ENCODE results near the gene ADAM12.

Gene ADAM12

DNA sequence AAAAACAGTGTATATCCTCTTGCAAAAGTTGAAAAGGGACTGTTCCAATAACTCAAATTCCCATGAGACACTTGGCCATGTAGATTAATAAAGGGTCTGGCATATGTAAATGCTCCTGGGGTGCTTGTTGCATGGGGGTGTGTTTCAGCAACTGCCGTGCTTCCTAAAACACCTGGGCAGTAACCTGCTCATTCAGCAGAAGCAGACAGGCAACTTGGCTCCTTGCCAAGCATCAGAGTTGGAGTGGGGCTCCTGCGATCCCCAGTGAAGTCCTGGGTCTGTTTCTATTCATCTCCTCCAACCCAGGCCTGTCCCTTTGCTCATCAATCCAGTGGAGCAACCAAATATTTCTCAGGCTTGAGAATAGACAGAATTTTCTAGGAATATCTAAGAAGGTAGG, 42.2 kb upstream of the ADAM12 start:
- TF ChIP-seq, protein P1, sequence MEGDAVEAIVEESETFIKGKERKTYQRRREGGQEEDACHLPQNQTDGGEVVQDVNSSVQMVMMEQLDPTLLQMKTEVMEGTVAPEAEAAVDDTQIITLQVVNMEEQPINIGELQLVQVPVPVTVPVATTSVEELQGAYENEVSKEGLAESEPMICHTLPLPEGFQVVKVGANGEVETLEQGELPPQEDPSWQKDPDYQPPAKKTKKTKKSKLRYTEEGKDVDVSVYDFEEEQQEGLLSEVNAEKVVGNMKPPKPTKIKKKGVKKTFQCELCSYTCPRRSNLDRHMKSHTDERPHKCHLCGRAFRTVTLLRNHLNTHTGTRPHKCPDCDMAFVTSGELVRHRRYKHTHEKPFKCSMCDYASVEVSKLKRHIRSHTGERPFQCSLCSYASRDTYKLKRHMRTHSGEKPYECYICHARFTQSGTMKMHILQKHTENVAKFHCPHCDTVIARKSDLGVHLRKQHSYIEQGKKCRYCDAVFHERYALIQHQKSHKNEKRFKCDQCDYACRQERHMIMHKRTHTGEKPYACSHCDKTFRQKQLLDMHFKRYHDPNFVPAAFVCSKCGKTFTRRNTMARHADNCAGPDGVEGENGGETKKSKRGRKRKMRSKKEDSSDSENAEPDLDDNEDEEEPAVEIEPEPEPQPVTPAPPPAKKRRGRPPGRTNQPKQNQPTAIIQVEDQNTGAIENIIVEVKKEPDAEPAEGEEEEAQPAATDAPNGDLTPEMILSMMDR (IDR thresholded peaks at IDR 0.05; ENCODE audit: low read depth, low read length, missing control alignments): no peak
- H3K4me3 ChIP-seq (ENCODE audit: low read depth, low read length): no peak overlapping the region
- in situ Hi-C loops (cut with HindIII; ENCODE audit: low sequenced_read_pairs): no loop called here
- DNase-seq (ENCODE audit: low read depth): no peak

DNA sequence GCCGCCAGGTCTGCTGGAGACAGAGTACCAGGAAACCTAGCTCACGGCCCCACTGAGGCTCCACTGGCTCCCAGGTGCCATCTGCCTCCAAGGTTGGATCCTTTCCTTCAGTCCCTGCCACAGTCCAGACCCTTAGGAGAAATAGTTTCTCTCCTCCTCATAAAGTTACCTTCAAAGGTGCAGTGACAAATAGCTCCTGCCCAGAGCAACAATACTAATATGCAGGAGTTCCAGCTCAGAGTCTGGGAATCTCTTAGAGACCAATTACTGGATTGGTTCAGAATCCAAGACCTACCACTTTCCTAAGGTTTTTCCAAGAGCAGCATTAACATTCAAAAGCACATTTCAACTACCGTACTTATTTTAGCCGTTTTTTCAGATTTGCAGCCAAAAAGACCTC, 41.0 kb upstream of the ADAM12 start:
- TF ChIP-seq, protein P1 (IDR thresholded peaks at IDR 0.05; ENCODE audit: low read depth, low read length, missing control alignments): no peak
- no peak overlapping the region for H3K4me3 ChIP-seq (ENCODE audit: low read depth, low read length)
- in situ Hi-C loops (cut with HindIII; ENCODE audit: low sequenced_read_pairs): no loop called here
- no peak for DNase-seq (ENCODE audit: low read depth)

DNA sequence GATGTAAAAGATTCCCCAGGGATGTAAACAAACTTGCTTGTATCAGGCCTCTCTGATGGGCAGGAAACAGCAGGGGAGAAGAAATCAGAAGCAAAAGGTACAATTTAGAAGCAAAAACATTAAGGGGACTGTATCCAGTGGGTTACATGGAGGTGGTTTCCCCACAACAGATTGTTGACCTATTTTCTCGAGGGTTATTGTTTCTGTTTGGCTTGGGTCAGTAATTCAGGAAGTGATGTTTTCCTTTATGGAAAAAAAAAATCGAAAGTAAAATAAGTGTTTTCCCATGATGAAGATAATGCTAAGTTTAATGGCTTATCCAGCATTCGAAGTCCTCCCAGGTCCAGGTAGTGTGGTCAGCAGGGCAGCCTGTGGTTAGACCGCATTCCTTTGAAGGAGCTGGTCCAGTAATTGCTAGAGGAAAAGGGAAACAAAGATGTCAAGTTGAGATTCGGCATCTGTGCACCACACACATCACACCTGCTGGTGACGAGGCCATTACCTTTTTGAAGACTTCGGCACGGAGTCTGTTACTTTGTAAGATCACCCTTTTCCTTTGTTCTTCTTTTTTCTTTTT, 37.3 kb upstream of the ADAM12 start:
- DNase-seq (ENCODE audit: low read depth): no peak
- TF ChIP-seq, protein P1 (IDR thresholded peaks at IDR 0.05; ENCODE audit: low read depth, low read length, missing control alignments): no peak
- in situ Hi-C loops (cut with HindIII; ENCODE audit: low sequenced_read_pairs): no loop called here
- no peak overlapping the region for H3K4me3 ChIP-seq (ENCODE audit: low read depth, low read length)

DNA sequence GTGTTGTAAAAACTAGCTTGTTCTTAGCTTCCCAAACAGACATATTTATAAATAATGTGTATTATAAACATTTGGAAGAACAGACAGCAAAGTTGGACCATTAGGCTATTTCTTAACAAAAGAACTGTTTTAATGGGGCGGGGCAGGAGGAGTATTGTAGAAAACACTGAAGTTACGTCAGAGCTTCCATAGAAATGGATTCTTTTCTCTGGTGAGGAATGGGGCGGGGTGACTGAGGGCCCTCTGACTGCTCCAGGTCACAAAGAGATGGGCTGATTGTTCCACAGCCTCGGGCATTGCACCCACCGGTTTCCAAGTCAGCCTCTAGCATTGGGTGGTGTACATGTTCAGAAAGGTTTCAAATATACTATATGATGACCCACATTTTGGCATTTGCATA, 36.8 kb upstream of the ADAM12 start:
- no peak for DNase-seq (ENCODE audit: low read depth)
- H3K4me3 ChIP-seq (ENCODE audit: low read depth, low read length): no peak overlapping the region
- TF ChIP-seq, protein P1 (IDR thresholded peaks at IDR 0.05; ENCODE audit: low read depth, low read length, missing control alignments): no peak
- in situ Hi-C loops (cut with HindIII; ENCODE audit: low sequenced_read_pairs): no loop called here

DNA sequence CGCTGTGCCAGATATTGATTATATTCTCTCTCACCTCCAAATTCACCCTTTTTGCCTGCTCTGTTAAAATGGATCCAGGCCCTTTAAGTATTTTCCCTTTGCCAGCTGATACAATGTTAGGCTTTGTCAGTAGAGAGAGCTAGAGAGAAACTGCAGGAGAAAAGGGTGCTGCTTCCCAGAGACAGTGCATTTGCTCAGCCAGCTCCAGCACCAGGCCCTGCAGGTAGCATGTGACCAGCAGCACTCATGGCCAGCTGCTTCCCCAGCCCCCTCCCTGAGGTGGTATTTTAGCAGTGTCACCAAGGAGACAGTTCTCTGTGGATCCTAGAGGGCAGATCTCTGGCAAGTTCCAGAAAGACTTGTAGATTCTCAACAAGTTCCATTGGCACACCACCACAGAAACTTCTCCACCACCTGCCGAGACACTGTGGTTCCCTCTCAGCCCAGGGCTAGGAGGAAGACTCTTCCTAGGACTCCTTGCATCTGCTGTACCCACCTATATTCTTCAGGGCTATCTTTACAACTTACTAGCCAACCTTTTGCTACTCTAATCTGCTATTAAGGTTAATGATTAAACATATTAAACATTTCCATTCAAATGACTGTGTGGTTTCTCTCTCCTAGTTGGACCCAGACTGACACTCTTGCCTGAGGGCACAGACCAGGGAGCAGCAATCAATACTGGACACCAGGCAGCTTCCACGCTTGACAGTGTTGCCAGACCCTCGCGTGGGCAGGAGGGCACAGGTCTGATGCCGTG, 35.6 kb upstream of the ADAM12 start:
- H3K4me3 ChIP-seq (ENCODE audit: low read depth, low read length): no peak overlapping the region
- in situ Hi-C loops (cut with HindIII; ENCODE audit: low sequenced_read_pairs): no loop called here
- no peak for DNase-seq (ENCODE audit: low read depth)
- TF ChIP-seq, protein P1 (IDR thresholded peaks at IDR 0.05; ENCODE audit: low read depth, low read length, missing control alignments): no peak

DNA sequence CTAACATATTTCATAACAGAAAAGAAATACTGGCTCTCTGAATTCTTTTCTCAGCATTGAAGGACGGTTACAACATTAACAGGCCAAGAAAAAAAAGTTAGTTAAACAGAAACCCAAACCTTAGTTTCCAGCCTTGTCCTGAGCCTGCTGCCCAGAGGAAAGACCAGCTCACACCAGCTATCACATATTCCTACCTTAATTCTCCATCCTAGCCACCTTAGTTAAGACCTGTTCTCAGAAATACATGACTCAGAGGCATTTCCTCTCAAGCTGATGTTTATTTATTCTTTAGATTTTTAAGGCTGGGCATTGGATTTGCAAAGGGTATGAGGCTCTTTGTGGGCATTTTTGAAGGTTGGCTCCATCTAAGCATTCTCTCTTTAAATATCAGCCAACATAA, 34.3 kb upstream of the ADAM12 start:
- DNase-seq (ENCODE audit: low read depth): no peak
- TF ChIP-seq, protein P1 (IDR thresholded peaks at IDR 0.05; ENCODE audit: low read depth, low read length, missing control alignments): no peak
- in situ Hi-C loops (cut with HindIII; ENCODE audit: low sequenced_read_pairs): no loop called here
- no peak overlapping the region for H3K4me3 ChIP-seq (ENCODE audit: low read depth, low read length)
